Astrocyte (in vitro differentiated cells and primary cell): ENCODE measurements around the gene ANKUB1. TPM values are rescaled to one million over a fixed set of nuclear protein-coding genes. Genes with fewer than 3 reads are reported as not detected.

ENCODE experiments used
- DNase-seq: peaks from one replicate; pipeline ENCODE4 v3.0.0-alpha.2; 2010; ENCODE audit warnings: low read depth
- FAIRE-seq: peaks from 2 replicates; lab custom pipeline; 2011; peaks lifted over from hg19 to GRCh38; lab: Jason Lieb, UNC
- H2AFZ ChIP-seq: 2 replicates; pipeline ENCODE4 v1.6.0; 2012; ENCODE audit warnings: low read depth, low read length, inconsistent platforms
- H3K27ac ChIP-seq: 2 replicates; pipeline ENCODE4 v1.5.1; 2011; ENCODE audit warnings: low read depth, low read length, inconsistent platforms
- H3K27me3 ChIP-seq: 2 replicates; pipeline ENCODE4 v1.6.0; 2011; ENCODE audit warnings: low read length, inconsistent platforms; ENCODE audit not compliant: insufficient read depth
- H3K36me3 ChIP-seq: 2 replicates; pipeline ENCODE4 v1.5.1; 2011; ENCODE audit warnings: low read length, inconsistent platforms; ENCODE audit not compliant: insufficient read depth
- H3K4me1 ChIP-seq: 2 replicates; pipeline ENCODE4 v1.5.1; 2011; ENCODE audit warnings: low read length, inconsistent platforms; ENCODE audit not compliant: insufficient read depth
- H3K4me2 ChIP-seq: 2 replicates; pipeline ENCODE4 v1.6.0; 2012; ENCODE audit warnings: low read length, inconsistent platforms
- H3K4me3 ChIP-seq: 2 replicates; pipeline ENCODE4 v1.5.1; 2011; ENCODE audit warnings: low read depth, mild to moderate bottlenecking, low read length, inconsistent platforms; ENCODE audit not compliant: insufficient read depth
- H3K79me2 ChIP-seq: 2 replicates; pipeline ENCODE4 v1.6.0; 2012; ENCODE audit warnings: mild to moderate bottlenecking, low read length, inconsistent platforms; ENCODE audit not compliant: insufficient read depth
- H3K9ac ChIP-seq: 2 replicates; pipeline ENCODE4 v1.6.0; 2012; ENCODE audit warnings: mild to moderate bottlenecking, low read length, inconsistent platforms
- H3K9me3 ChIP-seq: 2 replicates; pipeline ENCODE4 v1.5.1; 2012; ENCODE audit warnings: low read depth, mild to moderate bottlenecking, low read length, inconsistent platforms; ENCODE audit not compliant: insufficient read depth
- H4K20me1 ChIP-seq: 2 replicates; pipeline ENCODE4 v1.6.0; 2012; ENCODE audit warnings: low read length, inconsistent platforms; ENCODE audit not compliant: insufficient read depth
- H3K27ac Mint-ChIP-seq: one replicate; pipeline ENCODE4 v1.8.0; 2021; ENCODE audit warnings: mild to moderate bottlenecking, mixed read lengths; ENCODE audit not compliant: unreplicated experiment
- H3K27me3 Mint-ChIP-seq: one replicate; pipeline ENCODE4 v1.8.0; 2021; ENCODE audit warnings: low read depth, mixed read lengths; ENCODE audit not compliant: unreplicated experiment
- H3K36me3 Mint-ChIP-seq: one replicate; pipeline ENCODE4 v1.8.0; 2021; ENCODE audit warnings: low read depth, mixed read lengths; ENCODE audit not compliant: unreplicated experiment
- H3K4me1 Mint-ChIP-seq: one replicate; pipeline ENCODE4 v1.8.0; 2021; ENCODE audit warnings: low read depth, mixed read lengths; ENCODE audit not compliant: unreplicated experiment
- H3K4me3 Mint-ChIP-seq: one replicate; pipeline ENCODE4 v1.8.0; 2021; ENCODE audit warnings: mild to moderate bottlenecking, moderate library complexity, mixed read lengths; ENCODE audit not compliant: unreplicated experiment
- H3K9me3 Mint-ChIP-seq: one replicate; pipeline ENCODE4 v1.8.0; 2021; ENCODE audit warnings: mild to moderate bottlenecking, mixed read lengths; ENCODE audit not compliant: unreplicated experiment
- CTCF ChIP-seq: IDR thresholded peaks from 2 replicates; pipeline ENCODE4 v1.5.1; 2011; ENCODE audit warnings: low read depth, mild to moderate bottlenecking, inconsistent platforms, low read length, moderate library complexity; ENCODE audit not compliant: insufficient read depth
- EZH2 ChIP-seq: IDR thresholded peaks from 2 replicates; pipeline ENCODE4 v1.6.1; 2012; ENCODE audit warnings: mild to moderate bottlenecking, low read length, inconsistent platforms; ENCODE audit not compliant: insufficient read depth
- total RNA-seq: library from RNA; stranded (reverse); gene quantifications from 2 replicates; pipeline ENCODE4 v1.2.1, GENCODE V29; 2021

Gene ANKUB1
- total RNA-seq, 1 donor from 2014 or later: not detected

GRCh38 chr3:149715247-149715646 lies 77.1 kb downstream of the ANKUB1 start:
- Histone ChIP-seq H2AFZ (no peak overlapping the region), H3K4me2 (no peak overlapping the region), H3K9ac (no peak overlapping the region), H3K27me3 (no peaks in the 10 kb centered on the region), H3K27ac (no peak overlapping the region), H3K4me3 (no peak overlapping the region), H3K79me2 (no peaks in the 10 kb centered on the region), H3K9me3 (no peaks in the 10 kb centered on the region), H3K36me3 (no peaks in the 10 kb centered on the region), H4K20me1 (no peaks in the 10 kb centered on the region), H3K4me1 (no peaks in the 10 kb centered on the region)
- no peak for TF ChIP-seq CTCF
- TF ChIP-seq EZH2: no peak
- Mint-ChIP-seq H3K27me3 (no peaks in the 10 kb centered on the region), H3K4me3 (no peak overlapping the region), H3K27ac (no peak overlapping the region), H3K4me1 (no peaks in the 10 kb centered on the region), H3K36me3 (peaks cover 4% of the 10 kb centered on the region), H3K9me3 (no peaks in the 10 kb centered on the region)
- no peak for DNase-seq
- no peak for FAIRE-seq

- TF ChIP-seq CTCF (no peak), EZH2 (no peak)
- no peak for DNase-seq
- no peaks in the 10 kb centered on the region for H4K20me1 ChIP-seq
- H3K4me3 Mint-ChIP-seq: no peak overlapping the region
- no peaks in the 10 kb centered on the region for H3K4me1 Mint-ChIP-seq
- no peaks in the 10 kb centered on the region for H3K36me3 ChIP-seq
- no peak overlapping the region for H3K4me2 ChIP-seq
- H3K4me3 ChIP-seq: no peak overlapping the region
- no peaks in the 10 kb centered on the region for H3K9me3 Mint-ChIP-seq
- no peak overlapping the region for H3K9ac ChIP-seq
- H3K27ac Mint-ChIP-seq: no peak overlapping the region
- no peaks in the 10 kb centered on the region for H3K27me3 ChIP-seq
- H3K4me1 ChIP-seq: no peaks in the 10 kb centered on the region
- no peaks in the 10 kb centered on the region for H3K27me3 Mint-ChIP-seq
- no peak overlapping the region for H3K27ac ChIP-seq
- FAIRE-seq: no peak
- H3K79me2 ChIP-seq: no peaks in the 10 kb centered on the region
- H3K36me3 Mint-ChIP-seq: no peaks in the 10 kb centered on the region
- H3K9me3 ChIP-seq: no peaks in the 10 kb centered on the region
- no peak overlapping the region for H2AFZ ChIP-seq
Observed at GRCh38 chr3:149713730-149714654, 78.4 kb downstream of the ANKUB1 start.

Other genes starting within 250 kb of the ANKUB1 start
- gene WWTR1, start 134.5 kb downstream of the ANKUB1 start, total RNA-seq: 94.3 and 105 TPM in 2 replicates
- gene COMMD2, start 40.1 kb downstream of the ANKUB1 start, total RNA-seq: 44.8 and 47.1 TPM in 2 replicates
- 44.2 and 49.9 TPM in 2 replicates for gene RNF13, start 20.7 kb upstream of the ANKUB1 start, total RNA-seq
- 172 and 179 TPM in 2 replicates for gene PFN2, start 178.3 kb upstream of the ANKUB1 start, total RNA-seq